ENCODE results near the gene TBC1D32. TPM values are rescaled to one million over a fixed set of nuclear protein-coding genes. Genes with fewer than 3 reads are reported as not detected.

TBC1D32 gene
- total RNA-seq, 1 experiment from 2014 or later, result 5.2 TPM

- DNase-seq (ENCODE audit: low spot score) (no peak), ATAC-seq (no peak)
- H3K9me3 Mint-ChIP-seq, result peaks cover 29% of the 10 kb centered on the region
- CTCF ChIA-PET, result no interaction called here
- TF ChIP-seq ZMAT4 (CRISPR knock-in tag; IDR thresholded peaks at IDR 0.05), result no peak
- no peak overlapping the region for H3K27ac Mint-ChIP-seq
- peaks cover 15% of the 10 kb centered on the region for H3K36me3 Mint-ChIP-seq
- H3K27me3 Mint-ChIP-seq (ENCODE audit: low read depth), result no peaks in the 10 kb centered on the region
- H3K4me1 Mint-ChIP-seq, result peaks cover 19% of the 10 kb centered on the region
- POLR2A ChIA-PET, result no interaction called here
- no peak overlapping the region for H3K4me3 Mint-ChIP-seq
Observed at GRCh38 chr6:121158438-121158837, 175.8 kb downstream of the TBC1D32 start.

GRCh38 chr6:121157906-121158305 is 176.4 kb downstream of the TBC1D32 start:
- Mint-ChIP-seq H3K27me3 (ENCODE audit: low read depth) (no peaks in the 10 kb centered on the region), H3K9me3 (peaks cover 33% of the 10 kb centered on the region), H3K27ac (no peak overlapping the region), H3K4me1 (peaks cover 19% of the 10 kb centered on the region), H3K36me3 (peaks cover 21% of the 10 kb centered on the region), H3K4me3 (no peak overlapping the region)
- CTCF ChIA-PET, result no interaction called here
- no peak for DNase-seq (ENCODE audit: low spot score)
- ATAC-seq, result no peak
- POLR2A ChIA-PET, result no interaction called here
- TF ChIP-seq, protein P1, sequence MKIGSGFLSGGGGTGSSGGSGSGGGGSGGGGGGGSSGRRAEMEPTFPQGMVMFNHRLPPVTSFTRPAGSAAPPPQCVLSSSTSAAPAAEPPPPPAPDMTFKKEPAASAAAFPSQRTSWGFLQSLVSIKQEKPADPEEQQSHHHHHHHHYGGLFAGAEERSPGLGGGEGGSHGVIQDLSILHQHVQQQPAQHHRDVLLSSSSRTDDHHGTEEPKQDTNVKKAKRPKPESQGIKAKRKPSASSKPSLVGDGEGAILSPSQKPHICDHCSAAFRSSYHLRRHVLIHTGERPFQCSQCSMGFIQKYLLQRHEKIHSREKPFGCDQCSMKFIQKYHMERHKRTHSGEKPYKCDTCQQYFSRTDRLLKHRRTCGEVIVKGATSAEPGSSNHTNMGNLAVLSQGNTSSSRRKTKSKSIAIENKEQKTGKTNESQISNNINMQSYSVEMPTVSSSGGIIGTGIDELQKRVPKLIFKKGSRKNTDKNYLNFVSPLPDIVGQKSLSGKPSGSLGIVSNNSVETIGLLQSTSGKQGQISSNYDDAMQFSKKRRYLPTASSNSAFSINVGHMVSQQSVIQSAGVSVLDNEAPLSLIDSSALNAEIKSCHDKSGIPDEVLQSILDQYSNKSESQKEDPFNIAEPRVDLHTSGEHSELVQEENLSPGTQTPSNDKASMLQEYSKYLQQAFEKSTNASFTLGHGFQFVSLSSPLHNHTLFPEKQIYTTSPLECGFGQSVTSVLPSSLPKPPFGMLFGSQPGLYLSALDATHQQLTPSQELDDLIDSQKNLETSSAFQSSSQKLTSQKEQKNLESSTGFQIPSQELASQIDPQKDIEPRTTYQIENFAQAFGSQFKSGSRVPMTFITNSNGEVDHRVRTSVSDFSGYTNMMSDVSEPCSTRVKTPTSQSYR (CRISPR knock-in tag; IDR thresholded peaks at IDR 0.05), result no peak
- no peak for TF ChIP-seq NR1H2 (CRISPR knock-in tag; IDR thresholded peaks at IDR 0.05)
- no peak for TF ChIP-seq ZNF263 (CRISPR knock-in tag; IDR thresholded peaks at IDR 0.05; ENCODE audit: low read depth)
- TF ChIP-seq, protein P2, sequence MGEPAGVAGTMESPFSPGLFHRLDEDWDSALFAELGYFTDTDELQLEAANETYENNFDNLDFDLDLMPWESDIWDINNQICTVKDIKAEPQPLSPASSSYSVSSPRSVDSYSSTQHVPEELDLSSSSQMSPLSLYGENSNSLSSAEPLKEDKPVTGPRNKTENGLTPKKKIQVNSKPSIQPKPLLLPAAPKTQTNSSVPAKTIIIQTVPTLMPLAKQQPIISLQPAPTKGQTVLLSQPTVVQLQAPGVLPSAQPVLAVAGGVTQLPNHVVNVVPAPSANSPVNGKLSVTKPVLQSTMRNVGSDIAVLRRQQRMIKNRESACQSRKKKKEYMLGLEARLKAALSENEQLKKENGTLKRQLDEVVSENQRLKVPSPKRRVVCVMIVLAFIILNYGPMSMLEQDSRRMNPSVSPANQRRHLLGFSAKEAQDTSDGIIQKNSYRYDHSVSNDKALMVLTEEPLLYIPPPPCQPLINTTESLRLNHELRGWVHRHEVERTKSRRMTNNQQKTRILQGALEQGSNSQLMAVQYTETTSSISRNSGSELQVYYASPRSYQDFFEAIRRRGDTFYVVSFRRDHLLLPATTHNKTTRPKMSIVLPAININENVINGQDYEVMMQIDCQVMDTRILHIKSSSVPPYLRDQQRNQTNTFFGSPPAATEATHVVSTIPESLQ (CRISPR knock-in tag; IDR thresholded peaks at IDR 0.05), result no peak
- TF ChIP-seq ETV6 (CRISPR knock-in tag; IDR thresholded peaks at IDR 0.05), result no peak

DNA sequence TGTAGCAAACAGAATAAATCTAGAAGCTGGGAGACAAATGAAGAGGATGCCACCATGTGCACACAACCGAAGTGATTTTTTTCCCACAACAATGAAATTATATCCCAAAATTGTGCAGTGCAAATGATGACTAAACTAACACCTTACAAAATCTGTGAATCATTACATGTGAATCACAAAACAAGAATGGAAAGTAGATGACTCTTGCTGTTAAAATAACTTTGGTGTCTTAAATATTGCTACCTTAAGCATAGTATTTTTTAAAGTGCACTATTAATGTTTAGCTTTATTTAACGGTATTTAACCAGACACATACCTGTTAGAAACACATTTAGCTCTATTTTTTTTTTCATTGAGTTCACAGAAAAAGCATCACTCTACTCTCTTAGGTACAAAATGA is 190.8 kb downstream of the TBC1D32 start:
- DNase-seq (ENCODE audit: low spot score), result no peak
- TF ChIP-seq TEAD1 (CRISPR knock-in tag; IDR thresholded peaks at IDR 0.05) (no peak), NR3C1 (CRISPR knock-in tag; conservative IDR thresholded peaks at IDR 0.05; ENCODE audit: low read depth) (no peak), ATF1 (CRISPR knock-in tag; IDR thresholded peaks at IDR 0.05) (no peak)
- no peaks in the 10 kb centered on the region; the same call in 1 of the 2 replicates for H3K27me3 Mint-ChIP-seq (ENCODE audit: low read depth)
- peaks cover 30% of the 10 kb centered on the region for H3K9me3 Mint-ChIP-seq
- H3K27ac Mint-ChIP-seq, result no peak overlapping the region
- no peaks in the 10 kb centered on the region for H3K4me1 Mint-ChIP-seq
- CTCF ChIA-PET, result no interaction called here
- no peak for ATAC-seq
- peaks cover 16% of the 10 kb centered on the region for H3K36me3 Mint-ChIP-seq
- H3K4me3 Mint-ChIP-seq, result no peak overlapping the region
- POLR2A ChIA-PET, result no interaction called here

GRCh38 chr6:121142093-121142492 is 192.2 kb downstream of the TBC1D32 start:
- DNase-seq (ENCODE audit: low spot score) (no peak), ATAC-seq (no peak)
- no peaks in the 10 kb centered on the region; the same call in 1 of the 2 replicates for H3K27me3 Mint-ChIP-seq (ENCODE audit: low read depth)
- ChIA-PET CTCF (no interaction called here), POLR2A (no interaction called here)
- TF ChIP-seq ZNF219 (CRISPR knock-in tag; IDR thresholded peaks at IDR 0.05; ENCODE audit: borderline replicate concordance), result no peak
- TF ChIP-seq ZNF532 (CRISPR knock-in tag; IDR thresholded peaks at IDR 0.05; ENCODE audit: borderline replicate concordance), result no peak
- no peak for TF ChIP-seq ZNF121 (CRISPR knock-in tag; IDR thresholded peaks at IDR 0.05)
- peaks cover 16% of the 10 kb centered on the region for H3K36me3 Mint-ChIP-seq
- no peak overlapping the region for H3K4me3 Mint-ChIP-seq
- H3K4me1 Mint-ChIP-seq, result no peaks in the 10 kb centered on the region
- peaks cover 27% of the 10 kb centered on the region for H3K9me3 Mint-ChIP-seq
- no peak overlapping the region for H3K27ac Mint-ChIP-seq

Data from WTC11 (cell line).